Measurements from ENCODE around the gene SPSB4.

SPSB4 gene

GRCh38 chr3:141127344-141128125 is 76.4 kb downstream of the SPSB4 start:
- Histone ChIP-seq H3K4me3 (ENCODE audit: low read length) (no peak overlapping the region), H3K4me2 (ENCODE audit: low read length) (no peak overlapping the region)
- no CpG with 5 or more reads among the region's 9 CpGs for WGBS (ENCODE audit: extremely low coverage, insufficient coverage, low lambda C conversion rate)

DNA sequence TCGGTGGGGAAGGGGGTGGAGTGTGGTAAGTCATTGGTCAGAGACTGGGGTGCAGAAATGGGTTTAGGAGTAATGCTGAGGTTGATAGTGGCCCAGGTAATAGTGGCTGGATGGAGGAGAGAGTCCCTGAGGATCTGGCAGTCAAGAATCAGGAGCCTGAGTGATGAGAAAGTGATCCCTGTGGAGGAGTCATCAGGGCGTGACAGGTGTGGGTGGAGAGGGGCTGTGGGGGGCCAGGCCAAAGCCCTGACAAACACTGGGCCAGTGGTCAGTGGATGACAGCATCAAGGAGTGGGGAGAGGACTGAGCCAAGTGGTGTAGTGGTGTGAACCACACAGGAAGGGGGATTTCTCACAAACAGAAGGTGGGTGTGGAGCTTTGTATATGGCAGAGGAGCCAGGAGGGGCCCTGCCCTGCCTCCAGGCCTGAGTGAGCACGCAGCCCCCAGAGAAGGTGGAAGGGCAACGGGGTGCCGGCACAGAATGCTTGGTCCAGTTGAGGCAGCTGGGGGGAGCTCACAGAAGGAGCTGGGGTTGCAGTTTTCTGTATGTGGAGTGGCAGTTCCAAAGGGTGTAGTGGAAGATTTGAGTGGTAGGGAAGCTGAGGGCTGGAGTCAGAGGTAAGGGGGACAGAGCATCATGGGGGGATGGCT is 77.1 kb downstream of the SPSB4 start:
- Histone ChIP-seq H2BK120ac (ENCODE audit: low read depth, low read length) (no peak overlapping the region), H3K9ac (ENCODE audit: low read length) (no peak overlapping the region), H3K56ac (ENCODE audit: low read length) (no peak overlapping the region), H3K27ac (ENCODE audit: low read depth, low read length) (no peak overlapping the region), H2BK15ac (replicated peaks; ENCODE audit: low read depth) (no peak overlapping the region), H3K18ac (ENCODE audit: low read length) (no peak overlapping the region), H3K4ac (ENCODE audit: low read depth, low read length) (no peak overlapping the region), H3K4me1 (ENCODE audit: control insufficient read depth, low read depth, low read length) (no peaks in the 10 kb centered on the region), H3K4me2 (ENCODE audit: low read length) (no peak overlapping the region), H3K4me3 (ENCODE audit: low read length) (no peak overlapping the region), H4K8ac (ENCODE audit: low read depth, low read length) (no peak overlapping the region), H4K5ac (ENCODE audit: low read length) (no peak overlapping the region), H3K27me3 (ENCODE audit: insufficient read depth, low read length, poor library complexity) (no peaks in the 10 kb centered on the region), H3K36me3 (ENCODE audit: control insufficient read depth, insufficient read depth, low read length) (no peaks in the 10 kb centered on the region), H2BK5ac (ENCODE audit: low read length) (no peak overlapping the region), H3K23ac (ENCODE audit: low read length) (no peak overlapping the region), H3K79me1 (ENCODE audit: low read length) (peaks cover 3% of the 10 kb centered on the region), H3K79me2 (ENCODE audit: control insufficient read depth, insufficient read depth, low read length) (no peaks in the 10 kb centered on the region), H2AK5ac (ENCODE audit: low read length) (no peak overlapping the region)
- WGBS (ENCODE audit: extremely low coverage, insufficient coverage, low lambda C conversion rate): no CpG with 5 or more reads among the region's 5 CpGs
- DNase-seq: no peak

More at GRCh38 chr3:141127344-141128125, 76.4 kb downstream of the SPSB4 start:
- H3K79me1 ChIP-seq (ENCODE audit: low read length): peaks cover 3% of the 10 kb centered on the region
- no peak overlapping the region for H2AK5ac ChIP-seq (ENCODE audit: low read length)
- DNase-seq: no peak
- H3K4ac ChIP-seq (ENCODE audit: low read depth, low read length): no peak overlapping the region
- H2BK15ac ChIP-seq (replicated peaks; ENCODE audit: low read depth): no peak overlapping the region
- no peaks in the 10 kb centered on the region for H3K27me3 ChIP-seq (ENCODE audit: insufficient read depth, low read length, poor library complexity)
- H3K36me3 ChIP-seq (ENCODE audit: control insufficient read depth, insufficient read depth, low read length): no peaks in the 10 kb centered on the region
- no peak overlapping the region for H3K56ac ChIP-seq (ENCODE audit: low read length)
- no peak overlapping the region for H3K9ac ChIP-seq (ENCODE audit: low read length)
- H4K5ac ChIP-seq (ENCODE audit: low read length): no peak overlapping the region
- no peaks in the 10 kb centered on the region for H3K79me2 ChIP-seq (ENCODE audit: control insufficient read depth, insufficient read depth, low read length)
- no peak overlapping the region for H3K18ac ChIP-seq (ENCODE audit: low read length)
- H3K23ac ChIP-seq (ENCODE audit: low read length): no peak overlapping the region
- H2BK120ac ChIP-seq (ENCODE audit: low read depth, low read length): no peak overlapping the region
- H3K27ac ChIP-seq (ENCODE audit: low read depth, low read length): no peak overlapping the region
- H4K8ac ChIP-seq (ENCODE audit: low read depth, low read length): no peak overlapping the region
- no peaks in the 10 kb centered on the region for H3K4me1 ChIP-seq (ENCODE audit: control insufficient read depth, low read depth, low read length)
- H2BK5ac ChIP-seq (ENCODE audit: low read length): no peak overlapping the region

DNA sequence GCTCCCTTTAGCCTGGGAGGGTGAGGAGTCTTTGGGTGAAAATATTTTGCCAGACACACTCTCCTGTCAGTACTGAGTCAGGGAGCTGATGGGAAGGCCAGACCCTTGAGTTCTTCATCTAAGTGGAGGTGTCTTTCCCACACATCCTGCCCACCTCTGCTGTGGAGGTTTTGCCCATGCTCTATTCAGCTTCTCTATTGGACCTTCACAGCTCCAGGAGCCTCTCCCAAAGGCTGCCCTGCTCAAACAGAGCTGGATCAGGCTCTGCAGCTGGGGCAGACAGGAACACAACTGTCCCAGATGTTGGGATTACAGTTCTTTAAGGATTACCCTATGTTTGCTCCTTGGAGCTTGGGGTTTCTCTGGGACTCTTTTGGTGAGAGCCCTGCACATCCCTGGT is 77.9 kb downstream of the SPSB4 start:
- H3K4ac ChIP-seq (ENCODE audit: low read depth, low read length): no peak overlapping the region
- H3K27ac ChIP-seq (ENCODE audit: low read depth, low read length): no peak overlapping the region
- no peak overlapping the region for H3K4me3 ChIP-seq (ENCODE audit: low read length)
- no peak overlapping the region for H3K18ac ChIP-seq (ENCODE audit: low read length)
- H2BK5ac ChIP-seq (ENCODE audit: low read length): no peak overlapping the region
- H3K56ac ChIP-seq (ENCODE audit: low read length): no peak overlapping the region
- H4K8ac ChIP-seq (ENCODE audit: low read depth, low read length): no peak overlapping the region
- H3K27me3 ChIP-seq (ENCODE audit: insufficient read depth, low read length, poor library complexity): no peaks in the 10 kb centered on the region
- DNase-seq: no peak
- no peaks in the 10 kb centered on the region for H3K4me1 ChIP-seq (ENCODE audit: control insufficient read depth, low read depth, low read length)
- H2AK5ac ChIP-seq (ENCODE audit: low read length): no peak overlapping the region
- peaks cover 3% of the 10 kb centered on the region for H3K79me1 ChIP-seq (ENCODE audit: low read length)
- no peak overlapping the region for H3K9ac ChIP-seq (ENCODE audit: low read length)
- H2BK120ac ChIP-seq (ENCODE audit: low read depth, low read length): no peak overlapping the region
- no peaks in the 10 kb centered on the region for H3K79me2 ChIP-seq (ENCODE audit: control insufficient read depth, insufficient read depth, low read length)
- no peak overlapping the region for H3K23ac ChIP-seq (ENCODE audit: low read length)
- H3K36me3 ChIP-seq (ENCODE audit: control insufficient read depth, insufficient read depth, low read length): no peaks in the 10 kb centered on the region
- H4K5ac ChIP-seq (ENCODE audit: low read length): no peak overlapping the region
- no peak overlapping the region for H3K4me2 ChIP-seq (ENCODE audit: low read length)
- H2BK15ac ChIP-seq (replicated peaks; ENCODE audit: low read depth): no peak overlapping the region

DNA sequence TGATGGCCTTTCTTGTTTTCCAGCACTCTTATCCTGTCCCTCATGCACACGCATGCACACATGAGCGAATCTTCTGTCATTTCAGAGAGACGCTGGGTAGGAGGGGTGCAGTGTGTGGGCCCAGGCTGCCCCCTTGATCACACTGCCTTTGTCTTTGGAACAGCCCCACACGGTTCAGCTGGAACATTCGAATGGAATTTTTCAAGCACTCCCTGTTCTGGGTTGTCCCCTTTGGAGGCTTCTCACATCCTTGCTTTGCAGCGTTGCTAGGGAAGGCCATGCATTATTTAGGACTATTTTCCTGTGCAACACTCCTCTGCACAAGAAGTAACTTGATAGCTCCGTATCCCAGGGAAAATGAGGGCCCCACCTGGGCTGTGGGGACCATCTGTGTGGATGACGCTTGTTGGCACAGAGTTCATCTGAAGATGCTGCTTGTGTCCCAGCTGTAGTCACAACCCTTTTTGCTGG is 78.4 kb downstream of the SPSB4 start:
- Histone ChIP-seq H3K9ac (ENCODE audit: low read length) (no peak overlapping the region), H3K18ac (ENCODE audit: low read length) (no peak overlapping the region), H4K5ac (ENCODE audit: low read length) (no peak overlapping the region), H3K36me3 (ENCODE audit: control insufficient read depth, insufficient read depth, low read length) (no peaks in the 10 kb centered on the region), H3K4me3 (ENCODE audit: low read length) (no peak overlapping the region), H2BK15ac (replicated peaks; ENCODE audit: low read depth) (no peak overlapping the region), H2AK5ac (ENCODE audit: low read length) (no peak overlapping the region), H3K4ac (ENCODE audit: low read depth, low read length) (no peak overlapping the region), H3K79me2 (ENCODE audit: control insufficient read depth, insufficient read depth, low read length) (no peaks in the 10 kb centered on the region), H3K56ac (ENCODE audit: low read length) (no peak overlapping the region), H3K4me1 (ENCODE audit: control insufficient read depth, low read depth, low read length) (no peaks in the 10 kb centered on the region), H3K23ac (ENCODE audit: low read length) (no peak overlapping the region), H3K27ac (ENCODE audit: low read depth, low read length) (no peak overlapping the region), H2BK120ac (ENCODE audit: low read depth, low read length) (no peak overlapping the region), H3K4me2 (ENCODE audit: low read length) (no peak overlapping the region), H2BK5ac (ENCODE audit: low read length) (no peak overlapping the region), H4K8ac (ENCODE audit: low read depth, low read length) (no peak overlapping the region), H3K79me1 (ENCODE audit: low read length) (peaks cover 1% of the 10 kb centered on the region), H3K27me3 (ENCODE audit: insufficient read depth, low read length, poor library complexity) (no peaks in the 10 kb centered on the region)
- DNase-seq: no peak
- WGBS (ENCODE audit: extremely low coverage, insufficient coverage, low lambda C conversion rate): no CpG with 5 or more reads among the region's 8 CpGs

GRCh38 chr3:141143517-141143916 is 92.4 kb downstream of the SPSB4 start:
- Histone ChIP-seq H3K79me1 (ENCODE audit: low read length) (no peaks in the 10 kb centered on the region), H2BK5ac (ENCODE audit: low read length) (no peak overlapping the region), H4K5ac (ENCODE audit: low read length) (no peak overlapping the region), H3K18ac (ENCODE audit: low read length) (no peak overlapping the region), H2AK5ac (ENCODE audit: low read length) (no peak overlapping the region), H3K4ac (ENCODE audit: low read depth, low read length) (no peak overlapping the region), H3K4me3 (ENCODE audit: low read length) (no peak overlapping the region), H2BK15ac (replicated peaks; ENCODE audit: low read depth) (no peak overlapping the region), H3K27me3 (ENCODE audit: insufficient read depth, low read length, poor library complexity) (no peaks in the 10 kb centered on the region), H3K79me2 (ENCODE audit: control insufficient read depth, insufficient read depth, low read length) (no peaks in the 10 kb centered on the region), H3K27ac (ENCODE audit: low read depth, low read length) (no peak overlapping the region), H2BK120ac (ENCODE audit: low read depth, low read length) (no peak overlapping the region), H3K4me1 (ENCODE audit: control insufficient read depth, low read depth, low read length) (peaks cover 3% of the 10 kb centered on the region), H3K23ac (ENCODE audit: low read length) (no peak overlapping the region), H3K9ac (ENCODE audit: low read length) (no peak overlapping the region), H3K36me3 (ENCODE audit: control insufficient read depth, insufficient read depth, low read length) (no peaks in the 10 kb centered on the region), H3K4me2 (ENCODE audit: low read length) (no peak overlapping the region), H4K8ac (ENCODE audit: low read depth, low read length) (no peak overlapping the region), H3K56ac (ENCODE audit: low read length) (no peak overlapping the region)
- DNase-seq: no peak
